Measurements from ENCODE around the gene TARBP2. TPM values are rescaled to one million over a fixed set of nuclear protein-coding genes. Genes with fewer than 3 reads are reported as not detected.
"Not testable (repeated sequence)": the region's sequence is repeated elsewhere in the genome, so short reads cannot be mapped to it uniquely, and the experiment has no call there.

Gene TARBP2
- total RNA-seq, 1 donor from 2014 or later, result 41.2 TPM

- no peak for DNase-seq (ENCODE audit: low read depth in 2 of 2)
Observed at GRCh38 chr12:53474077-53474476, 27.0 kb upstream of the TARBP2 start.

- no peak for DNase-seq (ENCODE audit: low read depth in 2 of 2)
Observed at GRCh38 chr12:53474819-53475218, 26.3 kb upstream of the TARBP2 start.

GRCh38 chr12:53476769-53477209, 24.3 kb upstream of the TARBP2 start:
- no peak for DNase-seq (ENCODE audit: low read depth in 2 of 2)

- no peak for DNase-seq (ENCODE audit: low read depth in 2 of 2)
Observed at GRCh38 chr12:53478865-53479264, 22.2 kb upstream of the TARBP2 start.

DNA sequence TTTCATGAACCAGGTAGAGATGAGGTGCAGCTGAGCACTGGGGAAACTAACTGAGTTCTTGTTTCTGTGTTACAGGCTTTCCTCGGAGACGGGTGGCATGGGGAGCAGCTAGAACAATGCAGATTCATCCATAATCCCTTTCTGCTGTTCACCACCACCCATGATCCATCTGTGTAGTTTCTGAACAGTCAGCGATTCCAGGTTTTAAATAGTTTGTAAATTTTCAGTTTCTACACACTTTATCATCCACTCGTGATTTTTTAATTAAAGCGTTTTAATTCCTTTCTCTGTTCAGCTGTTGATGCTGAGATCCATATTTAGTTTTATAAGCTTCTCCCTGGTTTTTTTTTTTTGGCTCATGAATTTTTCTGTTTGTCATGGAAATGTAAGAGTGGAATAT, 21.8 kb upstream of the TARBP2 start:
- no peak for DNase-seq (ENCODE audit: low read depth in 2 of 2)

DNA sequence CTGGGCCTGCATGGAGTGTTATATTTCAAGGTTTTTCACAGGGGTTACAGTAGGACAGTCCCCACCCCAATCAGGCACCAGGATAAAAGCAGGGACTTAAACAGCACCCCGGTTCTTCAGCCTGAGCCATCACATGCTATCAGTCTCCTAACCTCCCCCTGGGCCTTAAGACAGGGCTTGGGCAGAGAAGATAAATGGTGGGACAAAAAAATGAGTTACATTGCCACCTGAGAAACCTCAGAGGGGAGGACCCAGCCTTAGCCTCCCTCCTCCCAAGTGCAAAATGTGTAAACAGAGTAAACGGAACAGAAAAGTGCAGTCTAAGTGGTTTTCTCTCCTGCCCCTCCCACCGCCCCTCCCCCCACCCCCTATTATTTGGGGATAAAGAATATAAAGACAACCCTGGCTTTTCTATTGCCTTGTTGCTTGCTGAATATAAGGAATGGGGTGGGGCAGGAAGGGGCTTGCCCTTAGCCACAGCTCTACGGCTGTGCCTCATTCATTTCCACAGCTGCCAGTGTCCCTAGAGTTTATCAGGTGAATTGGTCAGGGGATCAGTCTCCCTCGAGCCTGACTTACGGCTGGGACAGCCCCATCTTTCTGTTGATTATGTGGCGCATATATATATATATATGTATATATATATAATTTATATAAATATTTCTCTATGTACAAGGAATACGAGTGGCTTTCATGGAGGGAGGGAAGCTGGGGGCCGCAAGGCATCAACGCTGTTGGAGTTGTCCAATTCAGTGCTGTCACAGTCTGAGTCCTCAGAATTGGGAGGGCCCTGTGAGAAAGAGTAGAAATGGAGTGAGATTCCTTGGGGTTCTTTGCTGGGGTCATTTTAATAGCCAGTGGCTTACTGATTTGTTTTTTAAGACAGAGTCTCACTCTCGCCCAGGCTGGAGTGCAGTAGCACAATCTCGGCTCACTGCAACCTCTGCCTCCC, 20.3 kb upstream of the TARBP2 start:
- no peak for DNase-seq (ENCODE audit: low read depth in 2 of 2)

DNA sequence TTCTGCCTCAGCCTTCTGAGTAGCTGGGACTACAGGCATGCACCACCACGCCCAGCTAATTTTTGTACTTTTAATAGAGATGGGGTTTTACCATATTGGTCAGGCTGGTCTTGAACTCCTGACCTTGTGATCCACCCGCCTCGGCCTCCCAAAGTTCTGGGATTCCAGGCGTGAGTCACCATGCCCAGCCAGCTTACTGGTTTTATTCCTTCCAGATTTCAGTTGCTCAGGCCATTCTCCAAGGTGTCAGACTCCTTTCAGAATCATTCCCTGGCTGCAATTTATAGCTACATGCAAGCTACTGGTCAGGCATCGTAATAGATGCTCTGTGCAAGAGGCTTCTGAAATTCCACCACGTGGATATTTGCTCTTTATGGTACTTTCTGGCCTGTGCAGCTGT, 19.6 kb upstream of the TARBP2 start:
- not testable (repeated sequence) for DNase-seq (ENCODE audit: low read depth in 2 of 2)

DNA sequence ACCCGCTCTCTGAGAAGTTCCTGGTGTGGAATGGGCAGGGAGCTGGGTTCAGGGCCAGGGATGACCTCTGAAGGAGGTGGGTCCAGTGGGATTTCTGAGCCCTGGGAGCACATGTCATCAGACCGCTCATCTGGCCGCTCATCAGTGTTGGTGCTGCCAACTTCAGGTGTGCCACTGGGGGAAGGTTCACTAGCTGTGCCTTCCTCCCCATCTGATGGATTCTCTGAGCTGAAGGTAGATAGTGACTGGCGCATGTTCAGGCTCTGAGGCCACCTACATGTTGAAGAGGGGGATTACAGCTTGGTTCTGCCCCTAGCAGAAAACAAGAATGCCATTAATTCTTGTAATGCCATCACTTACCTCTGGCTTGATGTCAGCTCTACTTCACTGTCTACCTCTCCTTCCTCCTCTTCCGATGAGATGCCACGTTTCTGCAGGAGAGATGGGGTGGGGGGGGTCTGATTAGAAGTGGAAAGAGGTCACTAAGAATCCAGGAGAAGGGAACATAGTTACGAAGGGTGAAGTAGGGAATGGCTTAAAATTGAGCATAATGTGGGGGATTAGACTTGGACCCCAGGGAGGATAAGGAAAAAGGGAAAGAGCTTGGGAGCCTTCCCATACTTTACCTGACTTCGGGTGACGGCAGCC, 19.0 kb upstream of the TARBP2 start:
- DNase-seq (ENCODE audit: low read depth in 2 of 2), result peak in 1 of 2 donors; percentile 23

- DNase-seq (ENCODE audit: low read depth in 2 of 2), result no peak
Observed at GRCh38 chr12:53482626-53483168, 18.4 kb upstream of the TARBP2 start.

DNA sequence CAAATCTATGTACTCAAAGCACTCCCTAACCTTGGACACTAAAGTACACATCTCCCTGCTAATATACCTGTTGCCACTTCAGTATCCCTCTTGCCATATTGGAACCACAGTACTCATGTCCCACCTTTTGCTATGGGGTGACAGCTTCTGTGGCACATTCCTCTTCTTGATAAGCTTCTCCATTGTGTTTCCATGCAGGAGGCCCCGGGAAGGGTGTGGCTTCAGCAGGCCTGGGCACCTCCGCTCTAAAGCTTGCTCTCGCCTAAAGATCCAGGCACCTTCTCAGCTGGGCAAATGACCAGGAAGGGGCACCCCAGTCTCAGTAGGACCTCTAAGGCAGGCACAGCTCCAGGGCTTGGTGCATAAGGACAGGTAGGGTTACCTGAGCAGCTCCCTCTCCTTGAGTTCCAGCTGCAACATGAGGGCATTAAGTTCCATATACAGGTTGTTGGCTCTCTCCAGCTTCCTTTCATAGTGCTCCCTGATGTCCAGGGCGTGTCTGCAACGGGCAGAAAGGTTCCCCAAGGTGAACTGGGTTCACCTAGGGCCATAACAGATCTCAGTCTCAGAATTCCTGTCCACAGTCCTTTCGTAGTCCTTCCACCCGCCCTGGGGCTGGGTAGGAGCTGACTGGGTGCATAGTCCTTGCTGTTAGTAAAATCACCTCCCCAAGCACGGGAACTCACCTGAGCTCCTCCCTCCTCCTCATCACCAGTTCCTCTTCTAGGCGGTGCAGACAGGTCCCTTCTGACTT, 17.7 kb upstream of the TARBP2 start:
- no peak for DNase-seq (ENCODE audit: low read depth in 2 of 2)

DNA sequence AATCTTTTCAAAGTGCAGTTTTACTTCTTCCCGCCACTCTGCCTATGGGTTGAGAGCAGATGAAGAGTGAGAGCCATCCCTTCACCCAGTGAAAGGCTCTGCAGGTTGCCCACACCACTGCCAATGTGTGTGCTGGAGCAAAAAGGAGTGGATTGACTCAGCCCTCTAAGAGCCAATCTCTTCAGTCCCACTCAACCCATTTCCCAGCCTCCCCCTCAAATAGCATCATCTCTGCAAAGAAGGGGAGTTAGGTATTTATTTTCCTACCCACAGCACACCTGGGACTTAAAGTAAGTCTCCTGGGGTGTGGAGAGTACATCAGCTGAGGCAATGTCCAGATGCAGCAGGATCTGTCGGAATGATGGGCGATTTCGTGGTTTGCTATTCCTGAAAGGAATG, 17.1 kb upstream of the TARBP2 start:
- no peak for DNase-seq (ENCODE audit: low read depth in 2 of 2)

DNA sequence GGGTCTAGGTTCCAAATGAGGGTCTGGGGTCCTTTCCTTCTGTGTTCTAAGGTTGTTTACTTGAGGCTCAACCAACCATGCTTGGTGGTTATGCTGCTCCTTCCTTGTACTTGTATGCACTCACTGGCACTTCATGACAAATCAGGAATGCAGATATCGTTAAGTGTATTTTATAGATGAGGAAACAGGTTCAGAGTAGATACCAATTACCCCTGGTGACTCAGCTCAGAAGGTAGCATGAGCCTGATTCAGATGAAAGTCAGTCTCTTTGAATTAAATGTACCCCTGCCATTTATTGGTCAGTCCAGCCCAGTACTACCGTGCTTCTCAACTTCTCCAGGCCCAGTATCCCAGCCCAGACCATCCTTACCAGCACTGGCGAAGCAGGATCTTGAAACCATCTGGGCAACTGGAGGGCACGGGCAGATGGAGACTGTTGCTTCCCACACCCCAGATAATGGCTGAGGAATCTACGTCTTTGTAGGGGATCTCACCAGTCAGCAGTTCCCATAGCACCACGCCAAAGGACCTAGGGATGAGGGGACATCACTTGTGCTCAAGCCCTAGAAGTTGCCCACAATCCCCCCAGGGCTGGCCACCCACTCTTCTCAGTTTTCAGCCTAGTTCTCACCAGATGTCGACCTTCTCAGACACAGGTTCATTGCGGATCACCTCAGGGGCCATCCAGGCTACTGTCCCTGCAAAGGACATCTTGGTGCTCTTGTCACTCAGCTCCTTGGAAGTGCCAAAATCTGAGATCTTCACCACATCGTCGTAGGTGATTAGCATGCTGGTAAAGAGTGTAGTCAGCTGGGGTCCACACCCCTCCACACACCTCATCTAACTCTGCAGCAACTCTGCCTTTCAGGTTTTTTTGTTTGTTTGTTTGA, 16.2 kb upstream of the TARBP2 start:
- no peak for DNase-seq (ENCODE audit: low read depth in 2 of 2)

DNA sequence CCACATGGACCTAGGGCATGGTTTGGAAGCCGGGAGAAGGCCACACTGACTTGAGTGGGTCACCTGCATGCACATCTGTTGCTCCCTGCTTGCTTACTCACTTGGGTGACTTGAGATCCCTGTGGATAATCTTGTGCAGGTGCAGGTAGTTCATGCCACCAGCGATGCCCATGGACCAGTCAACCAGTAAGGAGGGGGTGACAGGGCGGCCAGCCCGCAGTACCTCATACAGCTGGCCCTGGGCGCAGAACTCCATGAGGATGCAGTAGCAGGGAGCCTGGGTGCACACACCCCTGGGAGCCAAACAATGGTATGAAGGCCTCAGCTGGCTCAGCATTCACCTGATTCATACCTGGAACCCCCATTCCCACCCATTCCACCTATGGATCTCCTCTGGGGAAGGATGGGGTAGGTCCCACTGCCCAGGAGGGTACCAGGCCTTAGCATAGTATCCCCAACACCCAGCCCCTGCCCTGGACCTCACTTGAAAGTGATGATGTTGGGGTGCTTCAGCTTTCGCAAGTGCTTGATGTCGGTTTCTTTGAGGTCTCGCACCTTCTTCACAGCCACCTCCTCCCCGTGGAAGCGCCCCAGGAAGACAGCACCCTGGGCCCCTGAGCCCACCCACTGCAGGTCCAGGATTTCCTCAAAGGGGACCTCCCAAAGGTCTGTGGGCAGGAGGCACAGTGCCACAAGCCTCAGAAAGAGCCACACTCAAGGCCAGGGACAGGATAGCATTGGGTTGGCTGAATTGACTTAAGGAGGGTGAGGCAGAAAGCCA, 14.9 kb upstream of the TARBP2 start:
- DNase-seq (ENCODE audit: low read depth in 2 of 2), result no peak

DNA sequence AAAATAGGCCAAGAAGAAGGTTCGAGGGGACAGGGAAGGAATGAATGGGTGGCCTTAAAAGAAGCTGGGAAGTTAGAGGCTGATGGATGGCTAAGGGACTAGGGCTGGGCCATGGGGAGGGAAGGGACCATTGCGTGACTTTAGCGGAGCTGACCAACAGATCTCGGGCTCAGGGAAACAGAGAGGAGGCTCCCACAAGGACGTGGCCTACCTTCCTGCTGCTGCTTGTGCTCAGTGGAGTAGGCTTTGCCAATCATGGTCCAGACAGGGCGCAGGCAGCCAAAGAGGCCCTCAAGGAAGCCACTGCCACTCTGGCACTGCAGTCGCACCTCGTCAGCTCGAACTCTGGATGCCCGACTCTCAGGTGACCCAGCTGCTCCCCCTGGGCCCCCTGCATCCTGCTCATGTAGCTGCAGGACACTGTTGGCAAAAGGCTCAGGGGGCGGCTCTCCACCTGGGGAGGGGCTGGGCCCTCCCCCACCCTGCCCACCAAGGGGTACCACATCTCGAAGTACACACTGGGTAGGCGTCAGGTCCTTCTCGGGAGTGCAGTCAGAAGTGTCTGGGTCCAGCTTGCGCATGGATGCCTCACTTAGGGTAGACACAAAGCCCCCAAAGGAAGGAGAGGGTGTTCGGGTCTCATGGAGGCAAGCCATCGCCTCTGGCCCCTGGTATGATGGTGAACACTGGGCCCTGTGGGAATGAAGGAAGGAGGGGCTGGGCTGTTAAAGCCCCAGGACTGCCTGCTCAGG, 14.2 kb upstream of the TARBP2 start:
- no peak for DNase-seq (ENCODE audit: low read depth in 2 of 2)

- no peak for DNase-seq (ENCODE audit: low read depth in 2 of 2)
Observed at GRCh38 chr12:53489242-53489864, 11.7 kb upstream of the TARBP2 start.

DNA sequence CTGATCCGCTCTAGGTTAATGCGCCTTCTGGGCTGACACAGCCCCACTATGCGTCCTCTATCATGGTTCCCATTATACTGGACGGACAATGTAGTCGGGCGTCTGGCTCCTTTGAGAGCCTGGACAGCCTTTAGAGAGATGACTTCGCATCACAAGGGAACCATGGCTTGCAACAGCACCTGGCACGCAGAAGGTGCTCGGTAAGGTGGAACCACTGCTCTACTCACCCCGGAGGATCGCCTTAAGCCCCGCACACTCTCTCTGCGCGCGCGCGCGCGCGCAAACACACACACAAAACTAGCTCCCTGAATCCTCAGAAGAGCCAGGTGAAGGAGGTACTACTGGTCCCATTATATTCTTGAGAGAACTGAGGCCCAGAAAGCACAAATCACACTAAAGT, 8.9 kb upstream of the TARBP2 start:
- no peak for DNase-seq (ENCODE audit: low read depth in 2 of 2)

DNA sequence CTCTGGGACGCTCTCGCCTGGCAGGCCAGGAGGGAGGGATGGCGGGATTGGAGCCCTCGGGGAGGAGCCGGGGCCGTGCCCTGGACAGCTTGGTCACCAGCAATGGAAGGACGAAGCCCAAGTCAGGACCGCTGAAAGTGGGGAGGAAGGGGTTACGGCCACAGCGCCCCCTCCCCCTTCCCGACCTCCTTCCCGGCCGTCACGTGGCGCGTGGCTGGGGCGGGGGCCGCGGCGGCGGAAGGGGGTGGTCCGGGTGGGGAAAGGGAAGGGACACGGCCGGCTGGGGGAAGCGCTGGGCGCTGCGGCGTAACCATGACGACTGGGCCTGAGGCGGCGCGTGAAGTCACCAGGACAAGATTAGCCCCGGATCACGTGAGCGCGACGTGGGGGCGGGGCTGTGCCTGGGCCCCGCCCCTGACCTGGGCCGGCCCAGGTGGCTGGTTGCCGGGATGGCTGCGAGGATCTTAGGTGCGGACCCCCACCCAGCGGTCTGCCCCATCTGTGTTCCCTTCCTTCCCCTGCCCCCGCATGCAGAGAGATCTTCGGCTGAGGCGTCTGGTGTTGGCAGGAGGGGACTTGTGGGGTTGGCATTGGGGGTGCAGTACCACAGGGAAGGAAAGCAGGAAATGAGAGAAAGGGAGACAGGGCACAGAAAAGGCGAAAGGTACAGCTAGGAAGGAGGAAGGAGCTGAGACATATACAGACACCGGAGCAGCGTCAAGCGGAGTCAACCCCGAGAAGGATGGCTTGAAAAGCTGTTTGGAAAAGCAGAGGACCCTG, 8.1 kb upstream of the TARBP2 start:
- DNase-seq (ENCODE audit: low read depth in 2 of 2), result peak; percentile 83 to 92

Measured in dermis microvascular lymphatic vessel endothelial cell (primary cell).